A549 (cell line): ENCODE data around the gene SNX10.

Experiments used
- BCL3 ChIP-seq: fragments of >200 bp; sonication (Bioruptor Twin); formaldehyde crosslinking; IDR thresholded peaks from 3 replicates; pipeline ENCODE4 v1.6.1; 2016
- BHLHE40 ChIP-seq: IDR thresholded peaks from 2 replicates; pipeline ENCODE4 v1.6.1; 2012; ENCODE audit warnings: low read depth, low read length, inconsistent platforms
- CBX2 ChIP-seq: fragments of 200-600 bp; sonication (generic); IDR thresholded peaks from 2 replicates; pipeline ENCODE4 v1.6.1; 2016; ENCODE audit warnings: low read depth, mild to moderate bottlenecking, borderline replicate concordance
- CTCF ChIP-seq: fragments of >200 bp; sonication (Bioruptor Twin); formaldehyde crosslinking; IDR thresholded peaks from 3 replicates; pipeline ENCODE4 v1.5.1; 2016
- EP300 ChIP-seq, 2 experiments: fragments of >200 bp; sonication (Bioruptor Twin); formaldehyde crosslinking; IDR thresholded peaks; 2 replicates in 1 of 2; 3 replicates in 1 of 2; pipeline ENCODE4 v1.6.1; 2016 to 2017
- HOXA7 ChIP-seq: fragments of 250-450 bp; sonication (Bioruptor Pico); IDR thresholded peaks from 2 replicates; pipeline ENCODE4 v1.5.0; 2020; ENCODE audit warnings: mild to moderate bottlenecking, moderate library complexity
- MAX ChIP-seq: IDR thresholded peaks from 2 replicates; pipeline ENCODE4 v1.6.1; 2012
- MYC ChIP-seq: IDR thresholded peaks from 2 replicates; pipeline ENCODE4 v1.6.1; 2012; ENCODE audit warnings: mild to moderate bottlenecking, inconsistent platforms, low read length, improper control_type of control experiment, borderline replicate concordance
- POLR2AphosphoS2 ChIP-seq: conservative IDR thresholded peaks from 2 replicates; pipeline ENCODE4 v1.6.1; 2012; ENCODE audit warnings: low read length, improper control_type of control experiment, inconsistent platforms
- RAD21 ChIP-seq, 2 experiments: fragments of >200 bp in 1 of 2; sonication (Bioruptor Twin) in 1 of 2; formaldehyde crosslinking in 1 of 2; IDR thresholded peaks in 1 of 2; conservative IDR thresholded peaks in 1 of 2; 2 replicates in 1 of 2; 3 replicates in 1 of 2; pipeline ENCODE4 v1.6.1; 2012 to 2018; ENCODE audit warnings: inconsistent platforms in 1 of 2
- REST ChIP-seq: fragments of 200-600 bp; sonication (generic); IDR thresholded peaks from 2 replicates; pipeline ENCODE4 v1.6.1; 2016; ENCODE audit warnings: antibody characterized with exemption, mild to moderate bottlenecking, moderate library complexity
- SMC3 ChIP-seq: fragments of >200 bp; sonication (Bioruptor Twin); formaldehyde crosslinking; IDR thresholded peaks from 3 replicates; pipeline ENCODE4 v1.6.1; 2018; ENCODE audit warnings: inconsistent platforms
- USF2 ChIP-seq: fragments of 450-650 bp; IDR thresholded peaks from 2 replicates; pipeline ENCODE4 v1.6.1; 2014; ENCODE audit warnings: antibody characterized with exemption

- TF ChIP-seq SMC3 (no peak), CTCF (no peak), REST (no peak), MYC (no peak), USF2 (no peak), BHLHE40 (no peak), BCL3 (no peak), EP300 (IDR thresholded peaks at IDR 0.05) (no peak), RAD21 (conservative IDR thresholded peaks at IDR 0.05 in 1 of 2, IDR thresholded peaks at IDR 0.05 in 1 of 2) (no peak), HOXA7 (no peak), MAX (no peak), POLR2AphosphoS2 (no peak), CBX2 (no peak)
These were observed 131.1 kb downstream of the SNX10 start for GRCh38 chr7:26422761-26423160.
